Measurements from ENCODE around the gene CHD1.

DNA sequence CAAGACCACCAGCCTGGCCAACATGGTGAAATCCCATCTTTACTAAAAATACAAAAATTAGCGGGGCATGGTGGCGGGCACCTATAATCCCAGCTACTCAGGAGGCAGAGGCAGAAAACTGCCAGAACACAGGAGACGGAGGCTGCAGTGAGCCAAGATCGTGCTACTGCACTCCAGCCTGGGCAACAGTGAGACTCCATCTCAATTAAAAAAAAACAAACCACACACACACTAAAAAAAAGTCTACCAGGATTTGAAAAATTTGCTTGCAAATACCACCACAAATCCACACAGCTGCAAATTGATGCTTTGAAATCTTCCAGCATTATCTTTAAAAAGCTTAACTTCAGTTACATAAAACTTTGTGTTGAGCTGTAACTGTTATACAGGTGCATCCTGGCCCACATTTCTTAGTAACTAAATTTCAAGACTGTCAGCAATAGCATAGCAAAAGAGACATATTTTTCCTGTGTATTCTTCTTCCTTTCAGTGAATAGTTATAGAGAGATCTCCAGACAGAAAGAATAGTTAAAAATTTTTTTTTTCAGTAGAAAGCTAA lies 6.8 kb downstream of the CHD1 start:
- TF ChIP-seq CTCF (conservative IDR thresholded peaks at IDR 0.05; ENCODE audit: low read length) (no peak), EZH2phosphoT487 (IDR thresholded peaks at IDR 0.05; ENCODE audit: borderline replicate concordance) (no peak)
